ENCODE results near the gene CALCOCO2. TPM values are rescaled to one million over a fixed set of nuclear protein-coding genes. Genes with fewer than 3 reads are reported as not detected.

The CALCOCO2 gene
- total and polyA plus RNA-seq, 4 donors = 80.3 to 171 (median 156) TPM

GRCh38 chr17:48909783-48910182, 78.9 kb downstream of the CALCOCO2 start:
- Histone ChIP-seq H3K4me3 (ENCODE audit: low read length in 2 of 2) (no peak overlapping the region), H3K36me3 (ENCODE audit: control insufficient read depth in 1 of 2, insufficient read depth in 2 of 2, low read length in 1 of 2) (no peaks in the 10 kb centered on the region), H3K27me3 (ENCODE audit: control insufficient read depth in 1 of 2, insufficient read depth in 2 of 2, low read length in 1 of 2) (no peaks in the 10 kb centered on the region), H3K9me3 (ENCODE audit: control insufficient read depth, low read length) (no peaks in the 10 kb centered on the region), H3K4me1 (ENCODE audit: control insufficient read depth in 1 of 2, insufficient read depth in 2 of 2, low read length in 2 of 2) (no peaks in the 10 kb centered on the region), H3K27ac (ENCODE audit: low read depth in 1 of 2, low read length in 2 of 2) (no peak overlapping the region)
- intact Hi-C loops (cut with DNase I) = loop anchor here in 1 of 2 donors (2.0 to 5.0 kb wide), 2 partner anchors 15 to 33 kb away; partner anchors contain the start of gene SNF8
- ATAC-seq (ENCODE audit: low FRiP score) (no peak), DNase-seq (no peak)
- WGBS, 2 donors = 50 to 53% methylated on average over 4 of the region's 4 CpGs

GRCh38 chr17:48910370-48910769, 79.5 kb downstream of the CALCOCO2 start:
- Histone ChIP-seq H3K36me3 (ENCODE audit: control insufficient read depth in 1 of 2, insufficient read depth in 2 of 2, low read length in 1 of 2) (no peaks in the 10 kb centered on the region), H3K9me3 (ENCODE audit: control insufficient read depth, low read length) (no peaks in the 10 kb centered on the region), H3K4me3 (ENCODE audit: low read length in 2 of 2) (no peak overlapping the region), H3K27me3 (ENCODE audit: control insufficient read depth in 1 of 2, insufficient read depth in 2 of 2, low read length in 1 of 2) (no peaks in the 10 kb centered on the region), H3K27ac (ENCODE audit: low read depth in 1 of 2, low read length in 2 of 2) (no peak overlapping the region), H3K4me1 (ENCODE audit: control insufficient read depth in 1 of 2, insufficient read depth in 2 of 2, low read length in 2 of 2) (no peaks in the 10 kb centered on the region)
- intact Hi-C loops (cut with DNase I) = no loop called here
- ATAC-seq (ENCODE audit: low FRiP score) (no peak), DNase-seq (no peak)
- 57 to 68% methylated on average over 2 of the region's 2 CpGs for WGBS, 2 donors

GRCh38 chr17:48912476-48912875, 81.6 kb downstream of the CALCOCO2 start:
- H3K9me3 ChIP-seq (ENCODE audit: control insufficient read depth, low read length) = no peaks in the 10 kb centered on the region
- peaks cover 0 to 2% of the 10 kb centered on the region in 2 donors for H3K36me3 ChIP-seq (ENCODE audit: control insufficient read depth in 1 of 2, insufficient read depth in 2 of 2, low read length in 1 of 2)
- H3K27ac ChIP-seq (ENCODE audit: low read depth in 1 of 2, low read length in 2 of 2) = no peak overlapping the region
- intact Hi-C loops (cut with DNase I) = no loop called here
- WGBS, 2 donors = 80 to 89% methylated on average over 2 of the region's 2 CpGs
- no peak for DNase-seq
- H3K27me3 ChIP-seq (ENCODE audit: control insufficient read depth in 1 of 2, insufficient read depth in 2 of 2, low read length in 1 of 2) = no peaks in the 10 kb centered on the region
- H3K4me3 ChIP-seq (ENCODE audit: low read length in 2 of 2) = no peak overlapping the region
- no peaks in the 10 kb centered on the region for H3K4me1 ChIP-seq (ENCODE audit: control insufficient read depth in 1 of 2, insufficient read depth in 2 of 2, low read length in 2 of 2)
- ATAC-seq (ENCODE audit: low FRiP score) = no peak

Other genes starting within 250 kb of the CALCOCO2 start
- gene HOXB3, start 240.8 kb upstream of the CALCOCO2 start, total RNA-seq = 10 to 100 TPM; 20.0 to 62.9 TPM
- gene HOXB3, start 240.8 kb upstream of the CALCOCO2 start, polyA plus RNA-seq = 10 to 100 TPM in 1 of 2 donors, 1 to 10 TPM in 1; 2.4 to 30.5 TPM
- 1 to 10 TPM; 1.4 to 5.9 TPM for gene HOXB5, start 237.3 kb upstream of the CALCOCO2 start, total RNA-seq
- 1 to 10 TPM in 1 of 2 donors, not detected in 1; 3.6 TPM for gene HOXB5, start 237.3 kb upstream of the CALCOCO2 start, polyA plus RNA-seq
- 10 to 100 TPM in 1 of 2 donors, 1 to 10 TPM in 1; 5.8 to 16.8 TPM for gene HOXB6, start 226.0 kb upstream of the CALCOCO2 start, total RNA-seq
- gene HOXB6, start 226.0 kb upstream of the CALCOCO2 start, polyA plus RNA-seq = 1 to 10 TPM; 3.9 to 4.1 TPM
- 10 to 100 TPM in 1 of 2 donors, 1 to 10 TPM in 1; 9.1 to 14.1 TPM for gene HOXB7, start 220.0 kb upstream of the CALCOCO2 start, total RNA-seq
- gene HOXB7, start 220.0 kb upstream of the CALCOCO2 start, polyA plus RNA-seq = 10 to 100 TPM; 18.2 to 22.4 TPM
- 1 to 10 TPM; 1.0 to 1.9 TPM for gene HOXB8, start 215.7 kb upstream of the CALCOCO2 start, total RNA-seq
- under 1 TPM in 1 of 2 donors, not detected in 1; 0.31 TPM for gene HOXB8, start 215.7 kb upstream of the CALCOCO2 start, polyA plus RNA-seq
- under 1 TPM; 0.33 to 0.39 TPM for gene HOXB9, start 204.7 kb upstream of the CALCOCO2 start, total RNA-seq
- under 1 TPM in 1 of 2 donors, not detected in 1; 0.75 TPM for gene HOXB9, start 204.7 kb upstream of the CALCOCO2 start, polyA plus RNA-seq
- gene PRAC1, start 108.5 kb upstream of the CALCOCO2 start, total RNA-seq = not detected
- gene PRAC1, start 108.5 kb upstream of the CALCOCO2 start, polyA plus RNA-seq = 10 to 100 TPM in 1 of 2 donors, not detected in 1; 14.0 TPM
- gene PRAC2, start 107.8 kb upstream of the CALCOCO2 start, total RNA-seq = not detected
- not detected for gene PRAC2, start 107.8 kb upstream of the CALCOCO2 start, polyA plus RNA-seq
- gene HOXB13, start 102.3 kb upstream of the CALCOCO2 start, total RNA-seq = not detected
- under 1 TPM; 0.18 to 0.25 TPM for gene HOXB13, start 102.3 kb upstream of the CALCOCO2 start, polyA plus RNA-seq
- gene TTLL6, start 13.8 kb upstream of the CALCOCO2 start, total RNA-seq = under 1 TPM in 1 of 2 donors, not detected in 1; 0.21 TPM
- gene TTLL6, start 13.8 kb upstream of the CALCOCO2 start, polyA plus RNA-seq = under 1 TPM in 1 of 2 donors, not detected in 1; 0.13 TPM
- gene ATP5MC1, start 61.8 kb downstream of the CALCOCO2 start, total RNA-seq = 10 to 100 TPM; 30.4 to 42.6 TPM
- gene ATP5MC1, start 61.8 kb downstream of the CALCOCO2 start, polyA plus RNA-seq = 100 to 1,000 TPM; 133 to 250 TPM
- 10 to 100 TPM; 67.6 to 84.0 TPM for gene UBE2Z, start 77.4 kb downstream of the CALCOCO2 start, total RNA-seq
- gene UBE2Z, start 77.4 kb downstream of the CALCOCO2 start, polyA plus RNA-seq = 10 to 100 TPM; 29.8 to 54.7 TPM
- 10 to 100 TPM; 78.8 to 82.9 TPM for gene SNF8, start 113.8 kb downstream of the CALCOCO2 start, total RNA-seq
- gene SNF8, start 113.8 kb downstream of the CALCOCO2 start, polyA plus RNA-seq = 100 to 1,000 TPM; 148 to 217 TPM
- gene GIP, start 137.6 kb downstream of the CALCOCO2 start, total RNA-seq = not detected
- 1 to 10 TPM in 1 of 2 donors, not detected in 1; 3.3 TPM for gene GIP, start 137.6 kb downstream of the CALCOCO2 start, polyA plus RNA-seq
- gene IGF2BP1, start 166.3 kb downstream of the CALCOCO2 start, total RNA-seq = under 1 TPM in 1 of 2 donors, not detected in 1; 0.29 TPM
- gene IGF2BP1, start 166.3 kb downstream of the CALCOCO2 start, polyA plus RNA-seq = under 1 TPM in 1 of 2 donors, not detected in 1; 0.13 TPM

Measured in aorta (tissue), 5 donors.